ENCODE results near the gene TPSD1. TPM values are rescaled to one million over a fixed set of nuclear protein-coding genes. Genes with fewer than 3 reads are reported as not detected.

The TPSD1 gene
- total and polyA plus RNA-seq, 2 donors (not counting 1 experiment from before 2014, with no cell fraction given) = not detected

- ChIA-PET POLR2A (interaction anchor here (0.5 kb wide), 1 partner anchor 829 kb away, joined by 7 read pairs; no protein-coding TSS in a partner anchor), CTCF (no interaction called here)
- H3K4me2 ChIP-seq (replicated peaks; ENCODE audit: low read depth, low read length, poor library complexity, severe bottlenecking) = no peak overlapping the region
- H4K20me1 ChIP-seq (ENCODE audit: control insufficient read depth, insufficient read depth, low read length, poor library complexity, severe bottlenecking) = no peaks in the 10 kb centered on the region
- Mint-ChIP-seq H3K27ac (no peak overlapping the region), H3K27me3 (no peaks in the 10 kb centered on the region), H3K9me3 (ENCODE audit: insufficient read depth) (no peaks in the 10 kb centered on the region), H3K4me3 (no peak overlapping the region), H3K4me1 (no peaks in the 10 kb centered on the region)
- DNase-seq (no peak), ATAC-seq (ENCODE audit: low read depth) (no peak)
- no peaks in the 10 kb centered on the region for H3K4me1 ChIP-seq (ENCODE audit: control insufficient read depth in 2 of 2, insufficient read depth in 2 of 2, low read length in 2 of 2)
- H3K27ac ChIP-seq (ENCODE audit: low read length in 2 of 2) = no peak overlapping the region
- no peak for TF ChIP-seq EZH2 (IDR thresholded peaks at IDR 0.05; ENCODE audit: borderline replicate concordance, insufficient read depth, low read depth, low read length, poor library complexity, severe bottlenecking)
- TF ChIP-seq CTCF (IDR thresholded peaks at IDR 0.05) = no peak
- H2AFZ ChIP-seq (ENCODE audit: insufficient read depth, low read depth, low read length, poor library complexity, severe bottlenecking) = no peak overlapping the region
- H3K4me3 ChIP-seq (ENCODE audit: control extremely low read depth in 1 of 5, extremely low read depth in 1 of 5, insufficient read depth in 1 of 5, low read depth in 2 of 5, low read length in 4 of 5) = no peak overlapping the region
- H3K9me3 ChIP-seq (ENCODE audit: control extremely low read depth in 1 of 3, control insufficient read depth in 2 of 3, insufficient read depth in 1 of 3, low read length in 2 of 3) = no peaks in the 10 kb centered on the region
- no peaks in the 10 kb centered on the region for H3K79me2 ChIP-seq (ENCODE audit: control insufficient read depth, insufficient read depth, low read length)
- intact Hi-C loops (cut with micrococcal nuclease) = no loop called here
- WGBS (ENCODE audit: insufficient coverage) = 81% methylated on average over 12 of the region's 16 CpGs
- no peaks in the 10 kb centered on the region for H3K27me3 ChIP-seq (replicated peaks in 1 of 4; ENCODE audit: control extremely low read depth in 1 of 4, control insufficient read depth in 3 of 4, insufficient read depth in 4 of 4, low read length in 3 of 4)
- no peak overlapping the region for H3K9ac ChIP-seq (ENCODE audit: low read length)
- H3K36me3 ChIP-seq (replicated peaks in 1 of 2; ENCODE audit: control extremely low read depth in 1 of 2, control insufficient read depth in 1 of 2, extremely low read depth in 1 of 2, insufficient read depth in 2 of 2, low read length in 1 of 2) = no peaks in the 10 kb centered on the region
These were observed 41.1 kb upstream of the TPSD1 start for GRCh38 chr16:1214719-1215118.

- Mint-ChIP-seq H3K4me1 (no peaks in the 10 kb centered on the region), H3K27ac (no peak overlapping the region), H3K4me3 (no peak overlapping the region), H3K9me3 (ENCODE audit: insufficient read depth) (no peaks in the 10 kb centered on the region), H3K27me3 (no peaks in the 10 kb centered on the region)
- POLR2A ChIA-PET = no interaction called here
- no peaks in the 10 kb centered on the region for H3K9me3 ChIP-seq (ENCODE audit: control extremely low read depth in 1 of 3, control insufficient read depth in 2 of 3, insufficient read depth in 1 of 3, low read length in 2 of 3)
- TF ChIP-seq EZH2 (IDR thresholded peaks at IDR 0.05; ENCODE audit: borderline replicate concordance, insufficient read depth, low read depth, low read length, poor library complexity, severe bottlenecking) = no peak
- no peak for TF ChIP-seq CTCF (IDR thresholded peaks at IDR 0.05)
- WGBS (ENCODE audit: insufficient coverage) = 66% methylated on average over 31 of the region's 32 CpGs
- no peak overlapping the region for H3K4me2 ChIP-seq (replicated peaks; ENCODE audit: low read depth, low read length, poor library complexity, severe bottlenecking)
- CTCF ChIA-PET = no interaction called here
- H4K20me1 ChIP-seq (ENCODE audit: control insufficient read depth, insufficient read depth, low read length, poor library complexity, severe bottlenecking) = no peaks in the 10 kb centered on the region
- no peak overlapping the region for H3K27ac ChIP-seq (ENCODE audit: low read length in 2 of 2)
- H3K4me1 ChIP-seq (ENCODE audit: control insufficient read depth in 2 of 2, insufficient read depth in 2 of 2, low read length in 2 of 2) = no peaks in the 10 kb centered on the region
- ATAC-seq (ENCODE audit: low read depth) (no peak), DNase-seq (no peak)
- no peaks in the 10 kb centered on the region for H3K79me2 ChIP-seq (ENCODE audit: control insufficient read depth, insufficient read depth, low read length)
- intact Hi-C loops (cut with micrococcal nuclease) = no loop called here
- no peak overlapping the region for H3K9ac ChIP-seq (ENCODE audit: low read length)
- no peak overlapping the region for H3K4me3 ChIP-seq (ENCODE audit: control extremely low read depth in 1 of 5, extremely low read depth in 1 of 5, insufficient read depth in 1 of 5, low read depth in 2 of 5, low read length in 4 of 5)
- H3K27me3 ChIP-seq (replicated peaks in 1 of 4; ENCODE audit: control extremely low read depth in 1 of 4, control insufficient read depth in 3 of 4, insufficient read depth in 4 of 4, low read length in 3 of 4) = no peaks in the 10 kb centered on the region
- no peak overlapping the region for H2AFZ ChIP-seq (ENCODE audit: insufficient read depth, low read depth, low read length, poor library complexity, severe bottlenecking)
- no peaks in the 10 kb centered on the region for H3K36me3 ChIP-seq (replicated peaks in 1 of 2; ENCODE audit: control extremely low read depth in 1 of 2, control insufficient read depth in 1 of 2, extremely low read depth in 1 of 2, insufficient read depth in 2 of 2, low read length in 1 of 2)
These were observed 40.1 kb upstream of the TPSD1 start for GRCh38 chr16:1215574-1216295.
